HTR-8/SVneo (cell line): ENCODE results near the gene SUSD4.
A peak's percentile ranks its signal among the peaks of the same experiment; 100 is the strongest.

Experiments used
- DNase-seq: peaks from one replicate; pipeline ENCODE4 v3.0.0; 2011; ENCODE audit warnings: low spot score, mixed read lengths; ENCODE audit not compliant: insufficient read length
- FAIRE-seq: peaks from 2 replicates; lab custom pipeline; 2011; peaks lifted over from hg19 to GRCh38; lab: Jason Lieb, UNC

Gene SUSD4

DNA sequence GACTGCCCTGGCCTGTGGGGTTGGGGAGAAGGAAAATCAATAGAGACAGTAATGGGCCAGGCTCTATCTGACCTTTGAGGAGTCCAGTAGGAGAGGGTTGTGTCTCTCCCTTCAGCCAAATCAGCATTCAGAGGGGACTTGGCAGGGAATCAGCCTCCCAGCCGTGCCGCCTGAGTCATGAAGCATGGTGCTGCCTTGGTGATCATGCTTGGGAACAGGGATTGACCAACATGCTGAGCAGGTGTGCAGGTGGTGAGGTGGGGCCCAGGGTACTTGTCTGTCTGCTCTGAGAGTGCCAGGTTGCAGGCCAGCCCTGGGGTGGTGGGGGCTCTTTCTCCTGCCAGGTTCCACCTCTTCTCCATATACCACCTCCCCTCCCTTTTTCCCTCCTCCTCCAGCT is 162.0 kb downstream of the SUSD4 start:
- DNase-seq (no peak), FAIRE-seq (no peak)

DNA sequence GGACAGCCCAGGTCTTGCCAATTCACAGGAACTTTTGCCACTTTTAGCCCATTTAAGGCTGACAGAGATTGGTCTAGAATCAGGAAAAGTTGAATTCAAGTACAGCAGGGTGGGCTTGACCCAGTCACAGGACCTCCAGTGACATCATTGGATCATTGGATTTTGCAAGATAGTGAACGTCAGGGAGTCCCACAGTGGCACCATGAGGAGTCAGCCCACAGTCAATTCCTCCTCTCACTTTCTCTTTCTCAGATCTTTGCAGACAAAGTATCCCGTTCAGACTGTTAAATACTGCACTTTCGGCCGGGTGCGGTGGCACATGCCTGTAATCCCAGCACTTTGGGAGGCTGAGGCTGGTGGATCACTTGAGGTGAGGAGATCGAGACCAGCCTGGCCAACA is 163.1 kb downstream of the SUSD4 start:
- FAIRE-seq (no peak), DNase-seq (no peak)

DNA sequence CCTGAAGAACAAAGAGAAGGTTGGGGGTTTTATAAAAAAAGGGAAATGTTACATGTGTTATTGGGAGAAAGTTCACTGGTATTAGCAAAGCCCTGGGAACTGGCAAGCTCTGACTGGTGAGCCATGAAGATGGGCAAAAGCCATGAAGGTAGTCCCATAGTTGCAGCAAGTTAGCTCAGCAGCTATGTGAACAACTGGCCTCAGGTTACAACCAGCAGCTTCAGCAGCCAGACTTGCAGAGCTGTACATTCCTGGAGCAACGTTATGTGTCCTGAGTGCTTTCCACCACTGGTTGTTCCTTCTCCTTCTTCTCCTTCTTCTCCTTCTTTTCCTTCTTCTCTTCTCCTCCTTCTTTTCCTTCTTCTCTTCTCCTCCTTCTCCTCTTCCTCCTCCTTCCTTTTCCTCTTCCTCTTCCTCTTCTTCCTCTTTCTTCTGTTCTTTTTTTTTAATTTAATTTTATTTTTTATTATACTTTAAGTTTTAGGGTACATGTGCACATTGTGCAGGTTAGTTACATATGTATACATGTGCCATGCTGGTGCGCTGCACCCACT is 164.8 kb downstream of the SUSD4 start:
- FAIRE-seq (no peak), DNase-seq (no peak)

DNA sequence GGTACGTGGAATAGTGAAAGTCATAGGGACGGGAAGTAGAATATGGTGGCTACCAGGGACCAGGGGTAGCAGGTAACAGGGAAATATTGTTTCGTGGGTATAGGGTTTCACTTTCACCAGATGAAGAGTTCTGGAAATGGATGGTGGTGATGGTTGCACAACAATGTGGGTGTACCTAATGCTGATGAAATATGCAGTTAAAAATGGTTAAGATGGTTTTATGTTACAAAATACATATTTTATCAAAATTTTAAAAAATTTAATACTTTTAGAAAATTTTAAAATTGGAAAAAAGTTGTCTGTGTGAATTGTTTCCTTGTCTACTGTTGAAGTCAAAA is 165.4 kb downstream of the SUSD4 start:
- DNase-seq (no peak), FAIRE-seq (no peak)

DNA sequence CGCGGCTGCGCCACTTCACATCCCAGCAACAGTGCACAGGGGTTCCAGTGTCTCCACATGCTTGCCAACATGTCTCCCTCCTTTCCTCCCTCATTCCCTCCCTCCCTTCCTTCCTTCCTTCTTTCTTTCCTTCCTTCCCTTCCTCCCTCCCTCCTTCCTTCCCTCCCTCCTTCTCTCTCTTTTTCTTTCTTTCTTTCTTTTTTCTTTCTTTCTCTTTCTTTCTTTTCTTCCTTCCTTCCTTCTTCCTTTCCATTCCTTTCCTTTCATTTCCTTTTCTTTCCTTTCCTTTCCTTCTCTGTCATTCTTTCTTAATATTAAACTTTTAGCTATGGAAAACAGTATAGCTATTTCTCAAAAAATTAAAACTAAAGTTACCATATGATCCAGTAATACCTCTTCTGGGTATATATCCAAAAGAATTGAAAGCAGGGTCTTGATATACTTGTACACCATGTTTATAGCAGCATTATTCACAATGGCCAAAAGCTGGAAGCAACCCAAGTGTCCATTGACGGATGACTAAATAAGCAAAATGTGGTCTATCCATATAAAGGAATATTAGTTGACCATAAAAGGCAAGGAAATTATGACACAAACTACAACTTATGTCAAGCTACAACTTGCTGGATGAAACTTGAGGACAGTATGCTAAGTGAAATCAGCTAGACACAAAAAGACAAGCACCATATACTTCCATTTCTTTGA is 165.9 kb downstream of the SUSD4 start:
- no peak for DNase-seq
- no peak for FAIRE-seq

DNA sequence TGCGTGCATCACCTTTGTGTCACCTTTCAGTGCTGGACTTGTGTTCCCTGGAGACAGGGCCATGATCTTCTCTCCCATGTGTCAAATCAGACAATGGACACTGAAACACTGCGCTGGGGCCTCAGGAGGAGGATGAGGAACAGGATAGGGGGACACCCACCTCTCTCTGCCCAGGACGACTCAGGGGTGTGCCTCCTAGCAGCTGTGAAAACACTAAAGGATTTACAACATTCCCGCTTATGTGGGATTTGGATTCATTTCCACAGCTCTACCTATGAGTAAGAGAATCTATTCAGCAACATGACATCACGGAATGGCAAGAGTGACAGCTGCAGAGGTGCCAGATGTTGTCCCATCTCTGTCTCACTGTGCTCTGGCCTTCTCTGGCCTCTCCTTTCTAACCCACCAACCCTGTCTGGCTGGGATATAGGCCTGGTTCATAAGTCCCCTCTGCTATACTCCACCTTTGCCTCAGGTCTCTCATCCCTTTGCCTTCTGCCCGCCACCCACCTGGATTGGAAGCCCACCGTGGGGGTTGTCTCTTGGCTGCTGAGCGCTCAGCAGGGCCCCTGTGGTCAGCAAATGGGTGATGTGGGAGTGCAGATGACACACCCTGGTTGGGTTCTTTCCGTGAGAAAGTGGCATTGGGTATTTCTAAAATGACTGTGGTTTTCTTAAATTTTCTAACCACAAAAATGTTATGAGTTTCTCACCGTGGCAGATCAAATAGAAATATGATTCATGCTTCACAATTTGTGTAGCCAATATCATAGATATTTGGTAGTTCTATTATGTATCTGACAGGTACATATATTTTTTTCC is 173.9 kb downstream of the SUSD4 start:
- FAIRE-seq, result no peak
- DNase-seq, result peak; percentile 25

DNA sequence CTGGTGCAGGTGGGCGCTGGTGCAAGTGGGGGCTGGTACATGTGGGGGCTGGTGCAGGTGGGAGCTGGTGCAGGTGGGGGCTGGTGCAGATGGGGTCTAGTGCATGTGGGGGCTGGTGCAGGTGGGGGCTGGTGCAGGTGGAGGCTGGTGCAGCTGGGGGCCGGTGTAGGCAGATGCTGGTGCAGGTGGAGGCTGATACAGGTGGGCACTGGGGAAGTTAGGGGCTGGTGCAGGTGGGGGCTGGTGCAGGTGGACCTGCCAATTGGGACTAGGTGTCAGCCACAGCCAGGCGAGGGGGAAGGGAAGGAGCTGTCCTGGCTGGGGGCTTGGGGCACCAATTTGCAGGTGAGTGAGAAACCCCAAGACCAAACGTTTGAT is 174.5 kb downstream of the SUSD4 start:
- DNase-seq (no peak), FAIRE-seq (no peak)

DNA sequence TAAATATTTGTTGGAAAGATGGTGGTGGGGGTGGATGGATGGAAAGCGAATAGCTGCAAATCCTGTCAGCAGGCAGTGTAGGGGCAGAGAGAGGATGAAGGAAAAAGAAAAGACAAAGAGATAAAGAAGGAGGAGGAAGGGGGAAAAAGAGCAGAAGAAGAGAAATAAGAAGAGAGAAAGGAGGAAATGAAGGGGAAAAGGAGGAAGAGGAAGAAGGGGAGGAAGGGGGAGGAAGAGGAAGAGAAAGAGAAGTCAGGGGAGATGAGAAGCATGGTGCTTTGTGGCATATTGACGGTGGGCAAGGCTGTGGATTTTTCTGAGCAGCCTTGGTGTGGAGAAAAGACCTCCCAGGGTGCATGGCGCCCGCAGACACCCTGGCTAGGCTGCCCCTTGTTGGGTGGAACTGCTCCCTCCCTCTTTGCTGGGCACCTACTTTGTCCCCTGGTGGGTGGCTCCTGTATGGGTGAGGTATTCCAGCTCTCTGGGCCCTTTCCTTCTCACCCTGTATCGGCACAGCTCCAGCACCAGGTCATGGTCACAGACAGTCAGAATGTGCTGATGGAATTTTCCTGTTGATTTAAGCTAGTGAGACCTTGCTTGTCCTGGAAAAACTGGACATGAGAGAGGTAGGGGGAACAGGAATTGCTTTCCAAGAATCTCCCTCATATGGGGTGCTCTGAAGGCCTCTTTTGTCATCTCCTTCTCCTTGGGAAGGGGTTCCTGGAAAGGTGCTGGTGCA is 175.2 kb downstream of the SUSD4 start:
- no peak for FAIRE-seq
- no peak for DNase-seq

DNA sequence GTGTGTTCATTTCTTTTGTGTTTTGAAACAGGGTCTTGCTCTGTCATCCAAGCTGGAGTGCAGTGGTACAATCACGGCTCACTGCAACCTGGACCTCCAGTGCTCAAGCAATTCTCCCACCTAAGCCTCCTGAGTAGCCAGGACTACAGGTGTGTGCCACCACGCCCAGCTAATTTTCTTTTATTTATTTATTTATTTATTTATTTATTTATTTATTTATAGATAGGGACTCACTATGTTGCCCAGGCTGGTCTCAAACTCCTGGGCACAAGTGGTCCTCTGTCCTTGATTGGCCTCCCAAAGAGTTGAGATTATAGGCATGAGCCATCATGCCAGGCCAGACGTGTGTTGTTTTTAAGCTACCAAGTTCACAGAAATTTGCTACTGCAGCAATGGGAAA is 177.2 kb downstream of the SUSD4 start:
- no peak for FAIRE-seq

DNA sequence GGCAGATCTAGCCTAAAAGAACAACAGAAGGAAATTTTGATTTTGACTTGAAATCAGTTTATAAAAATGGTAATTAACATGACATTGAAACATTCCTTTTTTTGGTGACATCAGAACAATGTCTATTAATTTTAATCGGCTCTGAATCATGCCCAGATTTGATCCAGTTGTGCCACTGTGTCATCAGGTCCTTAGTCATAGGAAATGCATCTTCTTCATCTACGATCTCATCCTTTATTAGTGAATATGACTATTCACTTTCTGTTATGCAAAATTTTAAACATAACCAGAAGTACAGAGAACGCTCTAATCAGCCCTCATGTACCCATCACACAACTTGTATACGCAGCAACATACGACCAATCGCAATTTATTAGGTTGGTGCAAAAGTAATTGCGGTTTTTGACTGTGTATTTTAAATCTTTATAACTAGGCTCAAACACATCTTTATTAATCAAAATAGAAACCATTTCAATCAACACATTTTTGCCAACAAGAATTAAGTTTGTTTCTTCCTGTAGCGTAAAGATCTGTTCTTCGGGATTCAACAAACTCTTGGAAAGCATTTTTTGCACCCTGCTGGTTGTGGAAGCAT is 180.6 kb downstream of the SUSD4 start:
- DNase-seq (no peak), FAIRE-seq (no peak)

More for the DNA sequence above, 177.2 kb downstream of the SUSD4 start:
- no peak for DNase-seq

DNA sequence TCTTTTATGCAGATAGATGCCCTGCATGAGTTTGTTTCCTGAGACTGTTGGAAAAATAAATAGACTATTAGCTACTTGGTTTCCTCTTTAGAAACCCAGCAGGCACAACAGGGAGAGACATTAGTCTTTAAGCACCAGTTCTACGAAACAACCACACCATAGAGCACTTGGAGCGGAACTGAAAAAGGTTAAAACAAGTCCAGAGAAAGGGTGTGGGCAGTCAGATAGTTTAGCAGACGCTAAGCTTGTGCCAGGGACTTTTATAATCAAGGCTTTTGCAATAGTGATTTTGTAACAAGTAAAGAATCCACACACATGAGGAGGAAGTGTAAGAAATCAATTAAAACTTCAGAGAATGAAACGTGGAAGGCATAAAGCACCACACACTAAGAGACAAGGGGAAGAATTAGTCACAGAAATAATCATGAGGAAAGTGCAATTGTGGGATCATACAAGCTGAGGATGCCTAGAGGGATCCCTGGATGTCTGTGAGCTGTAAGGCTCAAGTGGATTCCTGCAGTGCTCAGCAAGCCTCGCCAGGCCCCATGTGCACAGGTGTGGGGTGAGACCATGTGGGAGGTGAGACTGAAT is 183.2 kb downstream of the SUSD4 start:
- no peak for DNase-seq

DNA sequence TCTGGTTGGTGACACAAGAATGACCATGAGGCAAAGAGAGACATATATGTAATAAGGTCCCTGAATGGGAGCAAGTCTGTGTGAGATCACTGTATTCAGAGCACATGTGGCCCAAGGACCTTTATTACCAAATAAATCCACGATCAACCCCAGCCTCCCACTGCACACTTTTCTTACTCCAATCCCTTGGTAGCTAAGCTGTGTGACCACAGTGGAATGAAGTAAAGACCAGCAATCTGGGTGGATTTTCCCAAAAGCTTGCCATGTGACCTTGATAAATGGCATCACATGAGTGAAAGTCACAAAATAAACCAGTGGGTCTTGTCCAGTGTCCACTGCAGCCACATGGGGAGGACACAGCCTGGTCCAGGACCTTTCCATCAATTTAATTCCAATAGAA is 184.2 kb downstream of the SUSD4 start:
- no peak for DNase-seq
- no peak for FAIRE-seq

More for the DNA sequence above, 183.2 kb downstream of the SUSD4 start:
- FAIRE-seq, result no peak

DNA sequence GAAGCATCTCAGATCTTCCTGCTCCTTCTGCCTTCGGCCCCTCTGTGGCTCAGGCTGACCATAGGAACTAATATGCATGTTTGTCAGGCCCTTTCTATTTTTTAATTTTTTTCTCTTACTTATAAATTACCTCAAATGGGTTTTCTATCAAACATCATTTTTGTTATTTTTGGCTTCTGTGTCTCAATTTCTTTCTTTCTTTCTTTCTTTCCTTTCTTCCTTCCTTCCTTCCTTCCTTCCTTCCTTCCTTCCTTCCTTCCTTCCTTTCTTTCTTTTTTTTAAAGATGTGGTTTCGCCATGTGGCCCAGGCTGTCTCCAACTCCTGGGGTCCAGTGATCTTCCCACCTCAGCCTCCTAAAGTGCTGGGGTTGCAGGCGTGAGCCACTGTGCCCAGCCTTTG is 184.7 kb downstream of the SUSD4 start:
- DNase-seq (no peak), FAIRE-seq (no peak)

DNA sequence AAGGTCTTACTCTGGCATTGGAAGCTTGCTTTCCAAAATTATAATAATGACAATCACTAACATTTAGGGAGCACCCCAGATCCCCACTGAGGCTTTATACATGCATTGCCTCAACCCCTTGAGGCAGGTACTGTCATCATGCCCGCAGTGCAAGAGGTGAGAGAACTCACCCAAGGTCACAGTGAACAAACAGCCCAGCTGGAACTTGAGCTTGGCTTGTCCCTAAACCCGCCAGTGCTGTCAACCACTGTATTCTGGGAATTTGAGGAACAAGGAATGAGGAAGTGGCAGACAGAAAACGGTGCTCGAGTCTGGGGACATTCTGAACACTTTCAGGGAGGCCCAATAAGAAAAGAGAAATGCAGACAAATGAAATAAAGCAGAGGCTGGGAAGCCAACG is 186.3 kb downstream of the SUSD4 start:
- DNase-seq, result no peak
- no peak for FAIRE-seq

DNA sequence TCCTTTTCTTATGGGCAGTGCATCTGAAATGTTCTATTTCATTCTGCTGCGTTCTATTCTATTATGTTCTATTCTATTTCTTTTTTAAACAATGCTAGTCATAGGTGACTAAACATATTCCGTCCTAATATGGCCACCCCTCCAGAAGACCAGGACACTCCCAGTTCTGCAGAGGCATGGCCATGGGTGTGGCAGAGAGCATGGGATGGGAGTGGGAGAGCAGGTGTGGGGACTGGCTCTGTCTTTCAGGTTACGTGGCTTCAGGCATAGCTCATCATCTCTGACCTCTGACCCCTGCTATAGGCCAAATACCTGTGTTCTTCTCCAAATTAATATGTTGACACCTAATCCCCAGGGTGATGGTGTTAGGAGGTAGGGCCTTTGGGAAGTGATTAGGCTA is 187.5 kb downstream of the SUSD4 start:
- FAIRE-seq, result no peak
- no peak for DNase-seq

DNA sequence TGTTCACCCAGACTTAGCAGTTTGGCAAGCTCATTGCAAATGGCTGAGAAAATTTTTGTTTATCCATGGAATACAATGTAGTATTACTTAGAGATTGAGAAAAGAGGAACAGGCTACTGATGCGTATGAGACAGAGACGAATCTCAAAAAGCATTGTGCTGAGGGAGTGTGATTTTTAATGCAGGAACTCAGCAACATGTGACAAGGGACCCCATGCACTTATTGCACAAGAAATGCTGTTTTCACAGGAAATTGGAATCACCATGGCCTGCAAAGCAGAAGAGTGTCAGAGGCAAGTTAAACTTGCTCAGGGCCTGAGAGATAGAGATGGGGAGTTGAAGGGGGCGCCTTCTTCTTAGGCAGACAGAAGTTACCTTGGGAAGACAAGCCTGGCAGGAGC is 188.3 kb downstream of the SUSD4 start:
- no peak for DNase-seq
- no peak for FAIRE-seq

DNA sequence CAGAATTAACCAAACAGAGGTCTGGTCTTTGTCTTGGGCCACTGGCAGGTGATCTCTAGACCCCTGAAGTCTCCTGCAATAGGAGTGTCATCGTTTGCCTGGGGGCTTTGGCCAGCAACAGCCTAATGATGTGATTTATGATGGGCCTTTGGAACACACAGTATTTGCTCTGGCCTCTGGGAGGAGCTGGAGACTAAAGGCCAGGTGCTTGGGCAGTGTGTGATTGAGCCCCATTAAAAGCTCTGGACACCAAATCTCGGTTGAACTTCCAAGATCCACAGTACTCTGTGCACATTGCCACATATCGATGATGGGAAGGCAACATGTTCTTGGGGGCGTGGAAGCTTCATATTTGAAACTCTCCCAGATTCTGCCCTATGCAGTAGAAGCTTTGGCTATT is 188.9 kb downstream of the SUSD4 start:
- FAIRE-seq (no peak), DNase-seq (peak; percentile 15)
